Neural cell (in vitro differentiated cells): ENCODE data around the gene KLHDC2.

ENCODE experiments used
- EZH2 ChIP-seq: fragments of 200-600, 300-800 bp; shearing (Covaris generic), sonication (generic); IDR thresholded peaks from 2 replicates; pipeline ENCODE4 v1.6.1; 2014; ENCODE audit warnings: antibody characterized with exemption, low read length, borderline replicate concordance, mild to moderate bottlenecking; ENCODE audit not compliant: insufficient read depth, poor library complexity, severe bottlenecking
- POLR2AphosphoS5 ChIP-seq: IDR thresholded peaks from 2 replicates; pipeline ENCODE4 v1.6.1; 2012
- TAF1 ChIP-seq: IDR thresholded peaks from 2 replicates; pipeline ENCODE4 v1.6.1; 2012; ENCODE audit warnings: low read depth

GRCh38 chr14:49796025-49796424 is 28.1 kb downstream of the KLHDC2 start:
- TF ChIP-seq TAF1 (no peak), POLR2AphosphoS5 (no peak), EZH2 (no peak)
